ENCODE data around the gene PTCD2.

DNA sequence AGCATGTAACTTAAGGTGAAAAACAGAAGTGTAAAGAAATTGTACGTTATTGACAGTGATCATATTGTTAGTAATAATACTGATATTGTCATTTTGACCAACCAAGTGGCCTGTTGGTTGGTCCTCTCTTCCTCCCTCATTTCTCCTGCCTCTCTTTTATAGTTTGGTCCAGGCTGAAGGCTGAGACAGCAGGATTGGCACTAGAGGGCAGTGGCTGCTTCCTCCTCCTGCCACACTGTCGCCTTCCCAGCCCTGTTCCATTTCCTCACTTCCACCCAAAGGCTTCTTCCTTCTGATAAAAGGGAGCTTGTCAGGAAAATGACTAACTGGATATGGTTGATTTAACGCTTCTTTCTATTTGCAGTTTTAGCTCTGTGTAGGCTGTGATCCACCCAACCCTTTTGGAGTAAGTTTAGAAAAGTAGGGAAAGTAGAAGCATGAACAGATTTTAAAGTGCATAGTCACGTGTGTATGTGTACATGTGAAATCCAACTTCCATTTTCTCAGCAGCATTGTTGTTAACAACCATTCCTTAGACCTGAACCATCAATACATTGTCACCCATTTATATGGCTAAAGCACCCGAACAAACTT lies 35.6 kb downstream of the PTCD2 start:
- TF ChIP-seq CTCF (IDR thresholded peaks at IDR 0.05; ENCODE audit: extremely low read depth in 1 of 2, insufficient read depth in 1 of 2, low read depth in 1 of 2, low read length in 2 of 2) (peak; percentile 54 to 57), JUN (IDR thresholded peaks at IDR 0.05; ENCODE audit: borderline replicate concordance, insufficient read depth, insufficient read length, low read depth) (no peak), EZH2 (IDR thresholded peaks at IDR 0.05; ENCODE audit: borderline replicate concordance, low read depth, low read length, severe bottlenecking) (no peak), POLR2AphosphoS5 (IDR thresholded peaks at IDR 0.05; ENCODE audit: insufficient read depth, low read depth, low read length) (no peak)
